ENCODE measurements around the gene SOX21. TPM values are rescaled to one million over a fixed set of nuclear protein-coding genes. Genes with fewer than 3 reads are reported as not detected.

SOX21 gene
- total RNA-seq, 5 donors from 2014 or later (not counting 1 experiment from before 2014, with no cell fraction given), result not detected

DNA sequence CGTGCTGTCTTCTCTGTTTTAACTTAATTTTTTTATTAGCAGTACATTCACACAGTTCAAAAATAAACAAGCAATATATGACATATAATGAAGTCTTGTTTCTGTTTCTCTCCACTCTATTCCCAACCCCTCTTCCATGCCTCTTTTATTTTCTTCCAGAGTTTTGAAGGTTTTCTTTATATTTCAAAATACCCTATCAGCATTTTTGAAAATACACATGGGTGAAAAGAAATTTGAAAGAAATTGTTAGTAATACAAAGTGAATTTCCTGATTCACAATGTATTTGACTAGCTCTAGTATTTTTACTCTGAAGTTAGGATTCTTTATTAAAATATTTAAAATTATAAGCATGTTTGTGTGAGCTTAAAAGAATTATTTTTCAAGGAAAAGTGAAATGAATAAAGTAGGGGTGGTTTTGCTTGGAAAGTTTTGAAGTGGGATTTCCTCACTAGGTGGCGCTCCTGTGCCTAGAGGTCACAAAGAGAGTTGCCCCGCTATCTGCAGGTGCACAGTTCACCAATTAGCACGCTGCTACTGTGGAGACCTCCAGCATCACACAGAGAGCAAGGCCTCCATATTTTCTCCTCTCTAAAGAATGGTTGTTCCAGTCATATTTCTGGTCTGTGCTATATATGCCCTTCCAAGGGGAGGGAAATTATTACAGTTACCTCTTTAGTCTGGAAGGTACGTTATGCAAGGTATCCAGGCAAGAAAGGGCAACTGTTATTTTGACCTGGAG, 37.6 kb downstream of the SOX21 start:
- WGBS (ENCODE audit: insufficient coverage), result no CpG with 5 or more reads among the region's 5 CpGs
- ChIA-PET CTCF (interaction anchor here (0.6 to 1.8 kb wide), 14 partner anchors 14 to 845 kb away, joined by 3 to 12 read pairs (median 3); no protein-coding TSS in a partner anchor), POLR2A (no interaction called here)
- Mint-ChIP-seq H3K27ac (no peak overlapping the region), H3K27me3 (peaks cover 24 to 30% of the 10 kb centered on the region in 2 donors), H3K4me1 (no peaks in the 10 kb centered on the region), H3K9me3 (no peaks in the 10 kb centered on the region), H3K4me3 (no peak overlapping the region), H3K36me3 (no peaks in the 10 kb centered on the region)
- peak in 32 of 35 experiments; percentile 4 to 65 (median 19) for DNase-seq
- ATAC-seq (replicated peaks in 1 of 4), result peak in 2 of 4 experiments; percentile 43 to 48
- Histone ChIP-seq H3K36me3 (ENCODE audit: control insufficient read depth in 2 of 2, extremely low read depth in 1 of 2, insufficient read depth in 1 of 2, low read length in 1 of 2) (no peaks in the 10 kb centered on the region), H3K4me3 (ENCODE audit: control insufficient read depth in 1 of 2, extremely low read depth in 1 of 2, low read length in 1 of 2) (no peak overlapping the region), H3K4me1 (ENCODE audit: control insufficient read depth in 1 of 2, extremely low read depth in 1 of 2, insufficient read depth in 2 of 2, low read length in 2 of 2) (peaks cover 0 to 2% of the 10 kb centered on the region in 2 experiments), H3K27ac (ENCODE audit: low read length) (no peak overlapping the region), H3K9me3 (no peaks in the 10 kb centered on the region), H3K27me3 (replicated peaks in 1 of 2; ENCODE audit: control insufficient read depth in 2 of 2, extremely low read depth in 1 of 2, insufficient read depth in 2 of 2, low read length in 1 of 2) (peaks cover 2 to 6% of the 10 kb centered on the region in 2 experiments)

- no peak overlapping the region for H3K27ac ChIP-seq (ENCODE audit: low read length)
- ChIA-PET POLR2A (interaction anchor here in 1 of 2 donors (0.7 kb wide), 1 partner anchor 746 kb away, joined by 3 read pairs; no protein-coding TSS in a partner anchor), CTCF (interaction anchor here (0.6 to 1.8 kb wide), 8 partner anchors 13 to 1160 kb away, joined by 3 to 12 read pairs (median 4); no protein-coding TSS in a partner anchor)
- H3K4me1 ChIP-seq (ENCODE audit: control insufficient read depth in 1 of 2, extremely low read depth in 1 of 2, insufficient read depth in 2 of 2, low read length in 2 of 2), result peaks cover 0 to 2% of the 10 kb centered on the region in 2 experiments
- H3K4me1 Mint-ChIP-seq, result no peaks in the 10 kb centered on the region
- peaks cover 21 to 28% of the 10 kb centered on the region in 2 donors for H3K27me3 Mint-ChIP-seq
- no peaks in the 10 kb centered on the region for H3K9me3 Mint-ChIP-seq
- 58% methylated on average over 2 of the region's 5 CpGs for WGBS (ENCODE audit: insufficient coverage)
- H3K9me3 ChIP-seq, result no peaks in the 10 kb centered on the region
- H3K36me3 ChIP-seq (ENCODE audit: control insufficient read depth in 2 of 2, extremely low read depth in 1 of 2, insufficient read depth in 1 of 2, low read length in 1 of 2), result no peaks in the 10 kb centered on the region
- ATAC-seq (replicated peaks in 1 of 4) (no peak), DNase-seq (no peak)
- no peak overlapping the region for H3K4me3 ChIP-seq (ENCODE audit: control insufficient read depth in 1 of 2, extremely low read depth in 1 of 2, low read length in 1 of 2)
- H3K36me3 Mint-ChIP-seq, result no peaks in the 10 kb centered on the region
- H3K4me3 Mint-ChIP-seq, result no peak overlapping the region
- peaks cover 2 to 6% of the 10 kb centered on the region in 2 experiments for H3K27me3 ChIP-seq (replicated peaks in 1 of 2; ENCODE audit: control insufficient read depth in 2 of 2, extremely low read depth in 1 of 2, insufficient read depth in 2 of 2, low read length in 1 of 2)
- H3K27ac Mint-ChIP-seq, result no peak overlapping the region
These were observed 38.5 kb downstream of the SOX21 start for GRCh38 chr13:94673851-94674250.

- ATAC-seq (replicated peaks in 1 of 4) (no peak), DNase-seq (no peak)
- H3K4me3 Mint-ChIP-seq, result no peak overlapping the region
- no peak overlapping the region for H3K27ac Mint-ChIP-seq
- peaks cover 16 to 20% of the 10 kb centered on the region in 2 donors for H3K27me3 Mint-ChIP-seq
- no peaks in the 10 kb centered on the region for H3K36me3 Mint-ChIP-seq
- WGBS (ENCODE audit: insufficient coverage), result 20% methylated on average over 1 of the region's 2 CpGs
- ChIA-PET CTCF (interaction anchor here in 1 of 2 donors (0.8 to 1.8 kb wide), 2 partner anchors 686 to 732 kb away, joined by 3 to 7 read pairs; no protein-coding TSS in a partner anchor), POLR2A (interaction anchor here in 1 of 2 donors (0.7 kb wide), 1 partner anchor 10 kb away, joined by 3 read pairs; no protein-coding TSS in a partner anchor)
- Histone ChIP-seq H3K4me3 (ENCODE audit: control insufficient read depth in 1 of 2, extremely low read depth in 1 of 2, low read length in 1 of 2) (no peak overlapping the region), H3K4me1 (ENCODE audit: control insufficient read depth in 1 of 2, extremely low read depth in 1 of 2, insufficient read depth in 2 of 2, low read length in 2 of 2) (peaks cover 0 to 2% of the 10 kb centered on the region in 2 experiments), H3K36me3 (ENCODE audit: control insufficient read depth in 2 of 2, extremely low read depth in 1 of 2, insufficient read depth in 1 of 2, low read length in 1 of 2) (no peaks in the 10 kb centered on the region), H3K27me3 (replicated peaks in 1 of 2; ENCODE audit: control insufficient read depth in 2 of 2, extremely low read depth in 1 of 2, insufficient read depth in 2 of 2, low read length in 1 of 2) (peaks cover 2 to 5% of the 10 kb centered on the region in 2 experiments), H3K27ac (ENCODE audit: low read length) (no peak overlapping the region), H3K9me3 (no peaks in the 10 kb centered on the region)
- H3K9me3 Mint-ChIP-seq, result no peaks in the 10 kb centered on the region
- H3K4me1 Mint-ChIP-seq, result peaks cover 0 to 3% (median under 1%) of the 10 kb centered on the region in 3 donors
These were observed 39.9 kb downstream of the SOX21 start for GRCh38 chr13:94672400-94672799.

DNA sequence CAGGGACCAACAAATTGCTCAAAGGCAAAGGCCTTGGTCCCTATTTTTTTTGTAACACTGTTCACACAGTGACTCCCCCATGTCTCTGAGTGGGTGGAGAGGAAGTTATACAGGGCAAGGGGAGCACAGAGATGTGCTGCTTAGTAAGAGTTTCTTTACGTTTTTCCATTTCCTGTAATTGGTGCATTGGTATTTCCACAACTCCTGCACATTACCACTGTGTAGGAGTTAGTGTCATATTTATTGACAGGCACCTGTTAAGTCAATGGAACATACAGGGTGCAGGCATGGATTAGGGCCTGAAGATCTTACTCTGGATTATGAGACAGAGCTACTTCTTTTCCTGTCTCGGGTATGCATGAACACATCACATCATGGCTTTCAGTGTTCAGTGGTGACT, 45.2 kb downstream of the SOX21 start:
- H3K27me3 ChIP-seq (replicated peaks in 1 of 2; ENCODE audit: control insufficient read depth in 2 of 2, extremely low read depth in 1 of 2, insufficient read depth in 2 of 2, low read length in 1 of 2), result peaks cover 0 to 2% of the 10 kb centered on the region in 2 experiments
- H3K27ac ChIP-seq (ENCODE audit: low read length), result no peak overlapping the region
- WGBS (ENCODE audit: insufficient coverage), result no CpG with 5 or more reads among the region's 2 CpGs
- no peaks in the 10 kb centered on the region for H3K36me3 ChIP-seq (ENCODE audit: control insufficient read depth in 2 of 2, extremely low read depth in 1 of 2, insufficient read depth in 1 of 2, low read length in 1 of 2)
- peaks cover 22 to 30% of the 10 kb centered on the region in 2 donors for H3K27me3 Mint-ChIP-seq
- no peak for ATAC-seq (replicated peaks in 1 of 4)
- H3K9me3 Mint-ChIP-seq, result no peaks in the 10 kb centered on the region
- H3K27ac Mint-ChIP-seq, result no peak overlapping the region
- H3K4me1 ChIP-seq (ENCODE audit: control insufficient read depth in 1 of 2, extremely low read depth in 1 of 2, insufficient read depth in 2 of 2, low read length in 2 of 2), result peaks cover 0 to 2% of the 10 kb centered on the region in 2 experiments
- no peaks in the 10 kb centered on the region for H3K9me3 ChIP-seq
- H3K36me3 Mint-ChIP-seq, result no peaks in the 10 kb centered on the region
- H3K4me3 ChIP-seq (ENCODE audit: control insufficient read depth in 1 of 2, extremely low read depth in 1 of 2, low read length in 1 of 2), result no peak overlapping the region
- no peak for DNase-seq
- peaks cover 5 to 13% (median 10%) of the 10 kb centered on the region in 3 donors for H3K4me1 Mint-ChIP-seq
- CTCF ChIA-PET, result interaction anchor here in 1 of 2 donors (0.6 kb wide), 1 partner anchor 101 kb away, joined by 3 read pairs; no protein-coding TSS in a partner anchor
- POLR2A ChIA-PET, result no interaction called here
- H3K4me3 Mint-ChIP-seq, result no peak overlapping the region

GRCh38 chr13:94666065-94666464, 46.3 kb downstream of the SOX21 start:
- POLR2A ChIA-PET, result no interaction called here
- Histone ChIP-seq H3K4me3 (ENCODE audit: control insufficient read depth in 1 of 2, extremely low read depth in 1 of 2, low read length in 1 of 2) (no peak overlapping the region), H3K9me3 (no peaks in the 10 kb centered on the region), H3K27me3 (replicated peaks in 1 of 2; ENCODE audit: control insufficient read depth in 2 of 2, extremely low read depth in 1 of 2, insufficient read depth in 2 of 2, low read length in 1 of 2) (peaks cover 0 to 2% of the 10 kb centered on the region in 2 experiments), H3K27ac (ENCODE audit: low read length) (no peak overlapping the region), H3K36me3 (ENCODE audit: control insufficient read depth in 2 of 2, extremely low read depth in 1 of 2, insufficient read depth in 1 of 2, low read length in 1 of 2) (no peaks in the 10 kb centered on the region), H3K4me1 (ENCODE audit: control insufficient read depth in 1 of 2, extremely low read depth in 1 of 2, insufficient read depth in 2 of 2, low read length in 2 of 2) (peaks cover 0 to 2% of the 10 kb centered on the region in 2 experiments)
- CTCF ChIA-PET, result interaction anchor here in 1 of 2 donors (0.6 kb wide), 1 partner anchor 714 kb away, joined by 3 read pairs; no protein-coding TSS in a partner anchor
- Mint-ChIP-seq H3K27me3 (peaks cover 22 to 35% of the 10 kb centered on the region in 2 donors), H3K9me3 (no peaks in the 10 kb centered on the region), H3K4me3 (no peak overlapping the region), H3K4me1 (peaks cover 5 to 13% (median 10%) of the 10 kb centered on the region in 3 donors), H3K27ac (no peak overlapping the region), H3K36me3 (no peaks in the 10 kb centered on the region)
- DNase-seq (no peak), ATAC-seq (replicated peaks in 1 of 4) (no peak)
- 93% methylated on average over 6 of the region's 7 CpGs for WGBS (ENCODE audit: insufficient coverage)

GRCh38 chr13:94664889-94665288, 47.5 kb downstream of the SOX21 start:
- H3K36me3 ChIP-seq (ENCODE audit: control insufficient read depth in 2 of 2, extremely low read depth in 1 of 2, insufficient read depth in 1 of 2, low read length in 1 of 2), result no peaks in the 10 kb centered on the region
- POLR2A ChIA-PET, result no interaction called here
- H3K9me3 ChIP-seq, result no peaks in the 10 kb centered on the region
- H3K27ac ChIP-seq (ENCODE audit: low read length), result no peak overlapping the region
- H3K36me3 Mint-ChIP-seq, result no peaks in the 10 kb centered on the region
- peaks cover 0 to 2% of the 10 kb centered on the region in 2 experiments for H3K4me1 ChIP-seq (ENCODE audit: control insufficient read depth in 1 of 2, extremely low read depth in 1 of 2, insufficient read depth in 2 of 2, low read length in 2 of 2)
- H3K27me3 Mint-ChIP-seq, result peaks cover 19 to 37% of the 10 kb centered on the region in 2 donors
- H3K4me1 Mint-ChIP-seq, result peaks cover 7 to 13% (median 10%) of the 10 kb centered on the region in 3 donors
- no peak overlapping the region for H3K27ac Mint-ChIP-seq
- H3K4me3 ChIP-seq (ENCODE audit: control insufficient read depth in 1 of 2, extremely low read depth in 1 of 2, low read length in 1 of 2), result no peak overlapping the region
- no peaks in the 10 kb centered on the region for H3K9me3 Mint-ChIP-seq
- CTCF ChIA-PET, result no interaction called here
- DNase-seq (no peak), ATAC-seq (replicated peaks in 1 of 4) (no peak)
- WGBS (ENCODE audit: insufficient coverage), result 78% methylated on average over 4 of the region's 7 CpGs
- peaks cover 0 to 2% of the 10 kb centered on the region in 2 experiments for H3K27me3 ChIP-seq (replicated peaks in 1 of 2; ENCODE audit: control insufficient read depth in 2 of 2, extremely low read depth in 1 of 2, insufficient read depth in 2 of 2, low read length in 1 of 2)
- H3K4me3 Mint-ChIP-seq, result no peak overlapping the region

Data from T-cell (primary cell).